Measurements from ENCODE around the gene NPDC1.

- TF ChIP-seq CTCF (IDR thresholded peaks at IDR 0.05) (peak; percentile 85 to 94 (median 92)), EP300 (IDR thresholded peaks at IDR 0.05; ENCODE audit: low read depth) (no peak), POLR2AphosphoS5 (IDR thresholded peaks at IDR 0.05) (peak in 1 of 3 donors; percentile 25)
Measured at GRCh38 chr9:137046088-137046787, at the start of gene NPDC1.
